ENCODE measurements around the gene CPT2. TPM values are rescaled to one million over a fixed set of nuclear protein-coding genes. Genes with fewer than 3 reads are reported as not detected.

The CPT2 gene
- total and polyA plus RNA-seq, 4 donors = 27.4 to 109 (median 74.8) TPM

- Histone ChIP-seq H3K9ac (ENCODE audit: low read depth in 1 of 2, low read length in 2 of 2) (peak overlapping the region in 1 of 2 donors; percentile 13), H3K36me3 (ENCODE audit: control insufficient read depth in 4 of 4, insufficient read depth in 3 of 4, low read depth in 1 of 4, low read length in 3 of 4) (no peaks in the 10 kb centered on the region), H3K4me1 (ENCODE audit: control insufficient read depth in 4 of 4, insufficient read depth in 4 of 4, low read length in 3 of 4) (peaks cover 6 to 28% (median 21%) of the 10 kb centered on the region in 4 donors), H3K27ac (ENCODE audit: low read depth in 1 of 2, low read length in 2 of 2) (peak overlapping the region; percentile 32 to 49), H3K27me3 (ENCODE audit: control insufficient read depth in 4 of 4, insufficient read depth in 4 of 4, low read length in 3 of 4) (no peaks in the 10 kb centered on the region), H3K9me3 (ENCODE audit: control insufficient read depth in 4 of 4, low read length in 3 of 4) (no peaks in the 10 kb centered on the region), H3K4me3 (ENCODE audit: low read depth in 1 of 3, low read length in 3 of 3) (no peak overlapping the region)
- 33% methylated on average over 10 of the region's 10 CpGs for WGBS
- TF ChIP-seq ATF3 (IDR thresholded peaks at IDR 0.05) (peak; percentile 62), REST (IDR thresholded peaks at IDR 0.05) (peak; percentile 62), FOXA2 (IDR thresholded peaks at IDR 0.05) (no peak), JUND (IDR thresholded peaks at IDR 0.05) (peak; percentile 62 to 64), CTCF (IDR thresholded peaks at IDR 0.05; ENCODE audit: low read depth, low read length, missing input control) (peak; percentile 23), HNF4A (conservative IDR thresholded peaks at IDR 0.05) (peak; percentile 69 to 73), RAD21 (IDR thresholded peaks at IDR 0.05) (peak; percentile 81 to 89), TAF1 (conservative IDR thresholded peaks at IDR 0.05) (no peak), MAX (IDR thresholded peaks at IDR 0.05) (peak; percentile 70), GABPA (IDR thresholded peaks at IDR 0.05 in 1 of 2, conservative IDR thresholded peaks at IDR 0.05 in 1 of 2) (peak in 1 of 2 donors; percentile 35), EGR1 (IDR thresholded peaks at IDR 0.05; ENCODE audit: low read depth in 2 of 2) (peak in 1 of 2 donors; percentile 30), YY1 (IDR thresholded peaks at IDR 0.05) (peak; percentile 89), SP1 (IDR thresholded peaks at IDR 0.05) (peak; percentile 77), HNF4G (IDR thresholded peaks at IDR 0.05) (no peak), RXRA (IDR thresholded peaks at IDR 0.05) (peak; percentile 70 to 87), NR2F2 (IDR thresholded peaks at IDR 0.05) (no peak), FOXA1 (IDR thresholded peaks at IDR 0.05) (peak; percentile 53), ZBTB33 (IDR thresholded peaks at IDR 0.05) (peak; percentile 73)
- no peak for DNase-seq (ENCODE audit: low spot score)
These were observed 20.0 kb upstream of the CPT2 start for GRCh38 chr1:53176452-53177208.

Data from liver (tissue), 9 donors.